Upper lobe of left lung (tissue), 6 donors: ENCODE results near the gene PRR23E. TPM values are rescaled to one million over a fixed set of nuclear protein-coding genes. Genes with fewer than 3 reads are reported as not detected.

Source experiments
- ATAC-seq, 2 donors: fragments of 200-7000 bp; cut with Tn5 transposase; one replicate each; pipeline ENCODE4 v1.9.1; 2022; ENCODE audit warnings: mild to moderate bottlenecking in 2 of 2, moderate library complexity in 2 of 2; ENCODE audit not compliant: low FRiP score in 2 of 2
- DNase-seq, 2 donors: peaks; one replicate each; pipeline ENCODE4 v3.0.0-alpha.2; 2019 to 2020
- H3K27ac ChIP-seq, 4 donors: fragments of 200-600 bp; sonication (generic); one replicate each; pipeline ENCODE4 v1.5.1; 2016 to 2019
- H3K27me3 ChIP-seq, 4 donors: fragments of 200-600 bp; sonication (generic); one replicate each; pipeline ENCODE4 v1.5.1; 2017 to 2019
- H3K36me3 ChIP-seq, 4 donors: fragments of 200-600 bp; sonication (generic); one replicate each; pipeline ENCODE4 v1.5.1; 2016 to 2019
- H3K4me1 ChIP-seq, 4 donors: fragments of 200-600 bp; sonication (generic); one replicate each; pipeline ENCODE4 v1.5.1; 2018 to 2019
- H3K4me3 ChIP-seq, 4 donors: fragments of 200-600 bp; sonication (generic); one replicate each; pipeline ENCODE4 v1.5.1; 2017 to 2019; ENCODE audit warnings: mild to moderate bottlenecking in 2 of 4, moderate library complexity in 1 of 4
- H3K9me3 ChIP-seq, 4 donors: fragments of 200-600 bp; sonication (generic); one replicate each; pipeline ENCODE4 v1.5.1; 2018 to 2019
- CTCF ChIP-seq, 6 experiments: fragments of 450-650 bp in 4 of 6; fragments of 200-600 bp in 2 of 6; sonication (generic) in 2 of 6; IDR thresholded peaks; one replicate each; pipeline ENCODE4 v1.5.1; 2016 to 2019; ENCODE audit warnings: antibody characterized with exemption in 6 of 6
- EP300 ChIP-seq, 4 donors: sonication (generic); formaldehyde crosslinking; IDR thresholded peaks; one replicate each; pipeline ENCODE4 v1.5.1; 2017; ENCODE audit warnings: antibody characterized with exemption in 4 of 4, control low read depth in 2 of 4
- POLR2A ChIP-seq, 4 donors: fragments of 450-650 bp; IDR thresholded peaks; one replicate each; pipeline ENCODE4 v1.5.1; 2016 to 2017; ENCODE audit warnings: antibody characterized with exemption in 4 of 4, mild to moderate bottlenecking in 2 of 4
- POLR2AphosphoS5 ChIP-seq, 2 donors: sonication (generic); formaldehyde crosslinking; IDR thresholded peaks; one replicate each; pipeline ENCODE4 v1.5.1; 2017; ENCODE audit warnings: antibody characterized with exemption in 2 of 2
- WGBS, 2 donors: methylation state at CpG; one replicate each; pipeline ENCODE4 v1.1.5; 2017 to 2018; 5-methylcytosine and 5-hydroxymethylcytosine counted together
- total RNA-seq, 6 donors: library from RNA; depleted of rRNA in 4 of 6; stranded (reverse); fragments of >200 nt in 4 of 6; gene quantifications; one replicate each; pipeline versions ENCODE4 v1.1.0 to v1.2.1, GENCODE V29; 2016 to 2021
- donor health status: DM: no; HTN: no; CAD: no; lungs with moderate emphysema.
- donor health status: DM: no; HTN: yes; CAD: no; lungs with severe emphysema.

The PRR23E gene
- total RNA-seq, 6 donors from 2014 or later: not detected

GRCh38 chr3:127215714-127216414 is 22.9 kb downstream of the PRR23E start:
- H3K27ac ChIP-seq: no peak overlapping the region
- ATAC-seq (no peak), DNase-seq (no peak)
- 50 to 54% methylated on average over 8 of the region's 8 CpGs for WGBS, 2 donors
- H3K36me3 ChIP-seq: no peaks in the 10 kb centered on the region
- TF ChIP-seq CTCF (IDR thresholded peaks at IDR 0.05): no peak
- no peak for TF ChIP-seq POLR2A (IDR thresholded peaks at IDR 0.05)
- peaks cover 0 to 8% (median 0%) of the 10 kb centered on the region in 4 donors for H3K4me1 ChIP-seq
- no peaks in the 10 kb centered on the region for H3K27me3 ChIP-seq
- no peak overlapping the region for H3K4me3 ChIP-seq
- no peaks in the 10 kb centered on the region for H3K9me3 ChIP-seq

GRCh38 chr3:127216415-127217261 is 23.7 kb downstream of the PRR23E start:
- H3K27ac ChIP-seq: no peak overlapping the region
- H3K36me3 ChIP-seq: no peaks in the 10 kb centered on the region
- no peak overlapping the region for H3K4me3 ChIP-seq
- WGBS, 2 donors: 75 to 76% methylated on average over 16 of the region's 16 CpGs
- ATAC-seq: no peak
- no peak for DNase-seq
- peaks cover 0 to 8% (median 0%) of the 10 kb centered on the region in 4 donors for H3K4me1 ChIP-seq
- TF ChIP-seq CTCF (IDR thresholded peaks at IDR 0.05): no peak
- TF ChIP-seq POLR2A (IDR thresholded peaks at IDR 0.05): no peak
- no peak for TF ChIP-seq POLR2AphosphoS5 (IDR thresholded peaks at IDR 0.05)
- TF ChIP-seq EP300 (IDR thresholded peaks at IDR 0.05): no peak
- no peaks in the 10 kb centered on the region for H3K27me3 ChIP-seq
- no peaks in the 10 kb centered on the region for H3K9me3 ChIP-seq

- WGBS, 2 donors: 56% methylated on average over 9 of the region's 9 CpGs
- H3K27me3 ChIP-seq: no peaks in the 10 kb centered on the region
- no peak overlapping the region for H3K27ac ChIP-seq
- no peak overlapping the region for H3K4me3 ChIP-seq
- H3K4me1 ChIP-seq: peaks cover 0 to 8% (median 0%) of the 10 kb centered on the region in 4 donors
- TF ChIP-seq POLR2AphosphoS5 (IDR thresholded peaks at IDR 0.05) (no peak), POLR2A (IDR thresholded peaks at IDR 0.05) (no peak), EP300 (IDR thresholded peaks at IDR 0.05) (no peak), CTCF (IDR thresholded peaks at IDR 0.05) (no peak)
- ATAC-seq (no peak), DNase-seq (no peak)
- no peaks in the 10 kb centered on the region for H3K9me3 ChIP-seq
- H3K36me3 ChIP-seq: no peaks in the 10 kb centered on the region
Measured at GRCh38 chr3:127217596-127218453, 24.9 kb downstream of the PRR23E start.

GRCh38 chr3:127218454-127218922 is 25.6 kb downstream of the PRR23E start:
- 51 to 63% methylated on average over 13 of the region's 13 CpGs for WGBS, 2 donors
- H3K27me3 ChIP-seq: no peaks in the 10 kb centered on the region
- no peaks in the 10 kb centered on the region for H3K36me3 ChIP-seq
- no peaks in the 10 kb centered on the region for H3K9me3 ChIP-seq
- TF ChIP-seq POLR2A (IDR thresholded peaks at IDR 0.05) (no peak), POLR2AphosphoS5 (IDR thresholded peaks at IDR 0.05) (no peak), CTCF (IDR thresholded peaks at IDR 0.05) (no peak), EP300 (IDR thresholded peaks at IDR 0.05) (no peak)
- no peak overlapping the region for H3K27ac ChIP-seq
- DNase-seq: no peak
- no peak overlapping the region for H3K4me3 ChIP-seq
- H3K4me1 ChIP-seq: peaks cover 0 to 8% (median 0%) of the 10 kb centered on the region in 4 donors
- ATAC-seq: no peak
